Placental pericyte (primary cell): ENCODE data around the gene SOCS7. TPM values are rescaled to one million over a fixed set of nuclear protein-coding genes. Genes with fewer than 3 reads are reported as not detected.

Experiments used
- total RNA-seq: library from RNA; depleted of rRNA; stranded (reverse); fragments of >200 nt; gene quantifications from 2 replicates; pipeline ENCODE4 v1.2.3, GENCODE V29; 2012

The SOCS7 gene, protein sequence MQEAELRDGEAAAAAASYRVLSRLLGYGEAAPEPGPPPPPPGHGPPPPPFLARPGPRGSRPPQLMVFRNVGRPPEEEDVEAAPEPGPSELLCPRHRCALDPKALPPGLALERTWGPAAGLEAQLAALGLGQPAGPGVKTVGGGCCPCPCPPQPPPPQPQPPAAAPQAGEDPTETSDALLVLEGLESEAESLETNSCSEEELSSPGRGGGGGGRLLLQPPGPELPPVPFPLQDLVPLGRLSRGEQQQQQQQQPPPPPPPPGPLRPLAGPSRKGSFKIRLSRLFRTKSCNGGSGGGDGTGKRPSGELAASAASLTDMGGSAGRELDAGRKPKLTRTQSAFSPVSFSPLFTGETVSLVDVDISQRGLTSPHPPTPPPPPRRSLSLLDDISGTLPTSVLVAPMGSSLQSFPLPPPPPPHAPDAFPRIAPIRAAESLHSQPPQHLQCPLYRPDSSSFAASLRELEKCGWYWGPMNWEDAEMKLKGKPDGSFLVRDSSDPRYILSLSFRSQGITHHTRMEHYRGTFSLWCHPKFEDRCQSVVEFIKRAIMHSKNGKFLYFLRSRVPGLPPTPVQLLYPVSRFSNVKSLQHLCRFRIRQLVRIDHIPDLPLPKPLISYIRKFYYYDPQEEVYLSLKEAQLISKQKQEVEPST
- total RNA-seq, result 15.3 and 16.2 TPM in 2 replicates

DNA sequence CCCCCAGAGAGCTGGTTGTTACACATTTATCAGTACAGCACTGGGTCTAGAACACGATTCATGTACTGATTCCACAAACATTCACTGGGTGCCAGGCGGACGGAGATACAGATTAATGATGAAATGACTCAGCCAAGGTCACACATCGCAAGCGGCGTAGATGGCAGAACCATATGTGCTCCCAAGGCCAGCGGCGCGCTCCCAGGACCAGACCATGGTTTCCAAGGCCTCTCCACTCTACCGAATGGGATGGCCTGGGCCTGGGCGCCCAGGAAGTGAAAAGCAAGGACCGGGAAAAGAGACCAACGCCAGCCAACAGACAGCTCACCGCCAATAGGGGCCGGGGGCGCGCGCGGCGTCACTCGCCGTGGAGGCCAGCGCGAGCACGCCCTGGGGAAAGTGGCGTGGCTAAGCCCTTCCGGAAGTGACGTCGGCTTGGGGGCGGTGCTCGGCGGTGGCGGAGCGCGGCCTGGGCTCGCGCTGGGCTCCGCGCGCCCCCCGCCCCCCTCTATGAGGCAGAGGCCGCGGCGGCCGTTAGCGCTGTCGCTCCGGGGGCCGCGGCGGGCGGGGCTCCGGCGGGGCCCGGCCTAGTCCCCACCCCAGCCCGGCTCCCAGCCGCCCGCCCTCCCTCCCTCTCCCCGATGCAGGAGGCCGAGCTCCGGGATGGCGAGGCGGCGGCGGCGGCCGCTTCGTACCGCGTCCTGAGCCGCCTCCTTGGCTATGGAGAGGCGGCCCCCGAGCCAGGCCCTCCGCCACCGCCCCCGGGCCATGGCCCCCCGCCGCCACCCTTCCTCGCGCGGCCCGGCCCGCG lies at the start of gene SOCS7:
SOCS7 (plus strand) TSS at position 433 of the 811 bp plus-strand sequence; CDS start at position 642, 209 bp downstream.

DNA sequence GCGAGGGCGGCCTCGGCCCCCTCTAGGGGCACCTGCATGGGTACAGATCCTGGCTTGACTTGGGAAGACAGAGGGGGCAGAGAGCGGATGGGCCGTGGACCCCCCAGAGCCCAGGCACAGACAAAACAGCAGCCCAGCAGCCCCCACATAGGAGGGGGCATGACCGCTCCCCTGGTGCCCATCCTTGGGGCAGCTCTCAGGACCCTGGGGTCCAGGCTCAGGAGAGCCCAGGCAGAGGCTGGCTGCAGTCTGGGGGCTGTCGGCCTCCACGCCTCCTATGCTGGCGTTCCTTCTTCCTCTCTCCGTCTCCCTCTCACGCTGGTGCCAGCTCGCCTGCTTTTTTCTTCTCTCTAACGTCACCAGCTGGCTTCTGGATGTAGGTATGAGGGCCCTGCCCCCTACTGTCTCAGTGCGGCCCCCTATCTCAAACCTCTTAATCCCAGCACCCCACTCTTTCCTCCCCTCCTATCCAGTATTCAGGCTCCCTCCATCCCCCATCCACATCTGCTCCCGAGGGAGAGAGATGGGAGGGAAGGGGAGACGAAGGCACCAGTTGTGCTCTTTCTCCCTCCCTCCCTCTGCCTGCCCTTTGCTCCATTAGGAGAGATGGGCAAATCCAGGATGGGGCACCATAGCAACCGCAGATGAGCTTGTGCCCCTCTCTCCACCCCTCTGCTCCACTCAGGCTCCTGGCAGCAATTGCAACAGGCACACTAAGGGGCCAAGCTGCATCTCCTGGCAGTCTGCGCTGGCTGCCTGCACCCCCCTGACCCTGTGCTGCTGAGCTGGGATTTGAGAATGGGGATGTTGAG lies 7.8 kb upstream of the SOCS7 start, which contains the start of gene GPR179:
GPR179 (minus strand) TSS at position 349 of the 812 bp plus-strand sequence; CDS start at position 182, 167 bp downstream.

DNA sequence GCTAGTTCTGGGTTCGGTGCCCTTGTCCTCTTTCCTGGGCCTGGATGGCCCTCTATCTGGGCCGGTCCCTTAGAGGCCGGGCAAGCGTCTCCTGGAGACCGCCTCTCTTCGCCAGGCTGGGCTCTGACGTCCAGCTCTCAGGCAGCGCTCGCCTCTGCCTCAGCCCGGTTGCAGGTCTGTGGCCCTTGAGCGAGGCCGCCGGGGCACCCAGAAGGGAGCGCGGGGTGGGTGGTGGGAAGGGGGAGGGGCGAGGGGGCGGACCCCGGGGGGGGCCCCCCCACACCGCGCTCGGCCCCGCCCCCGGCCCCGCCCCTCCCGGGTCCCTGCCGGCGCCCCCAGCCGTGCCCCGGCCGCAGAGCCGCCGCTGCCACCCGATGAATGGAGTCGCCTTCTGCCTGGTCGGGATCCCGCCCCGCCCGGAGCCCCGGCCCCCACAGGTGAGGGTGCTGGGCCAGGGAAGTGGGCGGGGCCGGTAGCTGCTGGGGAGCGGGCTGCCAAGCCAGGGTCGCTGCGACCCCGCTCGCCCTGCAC lies 76.5 kb downstream of the SOCS7 start, which contains the start of gene ARHGAP23:
ARHGAP23 (plus strand) TSS at position 353 of the 531 bp plus-strand sequence; CDS start at position 375, 22 bp downstream.

Other genes with a start within 250 kb of the SOCS7 start
- gene TBC1D3E, start 223.9 kb upstream of the SOCS7 start, total RNA-seq, result not detected in 2 replicates
- not detected in 2 replicates for gene TBC1D3, start 159.3 kb upstream of the SOCS7 start, total RNA-seq
- gene MRPL45, start 54.7 kb upstream of the SOCS7 start, total RNA-seq, result 33.6 and 46.4 TPM in 2 replicates
- gene GPR179, start 7.9 kb upstream of the SOCS7 start, total RNA-seq, result under 0.01 TPM in 1 of 2 replicates, not detected in the other
- 44.6 and 76.7 TPM in 2 replicates for gene ARHGAP23, start 76.6 kb downstream of the SOCS7 start, total RNA-seq